ENCODE measurements around the gene SRSF6. TPM values are rescaled to one million over a fixed set of nuclear protein-coding genes. Genes with fewer than 3 reads are reported as not detected.
A peak's percentile ranks its signal among the peaks of the same experiment; 100 is the strongest.

Gene SRSF6
- total RNA-seq, 1 donor from 2014 or later: 192 TPM

DNA sequence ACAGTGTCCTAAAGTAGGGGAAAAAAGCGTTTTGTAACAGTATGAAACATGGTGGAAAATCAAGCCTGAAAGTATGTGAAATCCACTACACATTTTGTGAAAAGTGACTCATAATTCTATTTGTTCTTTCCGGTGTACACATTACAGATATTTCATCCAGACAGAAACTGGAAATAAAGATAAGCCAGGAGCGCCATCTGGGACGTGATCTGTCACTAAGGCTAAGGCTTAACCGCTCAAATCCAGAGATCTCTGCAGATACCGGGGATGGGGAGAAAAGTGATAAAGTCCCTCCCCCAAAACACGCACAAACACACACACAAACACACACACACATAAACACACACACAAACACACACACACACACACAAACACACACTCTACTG is 26.6 kb upstream of the SRSF6 start:
- no peaks in the 10 kb centered on the region for H3K9me3 Mint-ChIP-seq
- intact Hi-C loops (cut with micrococcal nuclease): no loop called here
- ATAC-seq (ENCODE audit: low read depth) (no peak), DNase-seq (no peak)
- H3K27ac Mint-ChIP-seq: no peak overlapping the region
- no peaks in the 10 kb centered on the region for H3K36me3 Mint-ChIP-seq (ENCODE audit: low read depth)
- no peaks in the 10 kb centered on the region for H3K4me1 Mint-ChIP-seq
- POLR2A ChIA-PET: no interaction called here
- CTCF ChIA-PET: no interaction called here
- H3K4me3 Mint-ChIP-seq: no peak overlapping the region
- no peak for TF ChIP-seq CTCF (IDR thresholded peaks at IDR 0.05)
- peaks cover 5% of the 10 kb centered on the region for H3K27me3 Mint-ChIP-seq

DNA sequence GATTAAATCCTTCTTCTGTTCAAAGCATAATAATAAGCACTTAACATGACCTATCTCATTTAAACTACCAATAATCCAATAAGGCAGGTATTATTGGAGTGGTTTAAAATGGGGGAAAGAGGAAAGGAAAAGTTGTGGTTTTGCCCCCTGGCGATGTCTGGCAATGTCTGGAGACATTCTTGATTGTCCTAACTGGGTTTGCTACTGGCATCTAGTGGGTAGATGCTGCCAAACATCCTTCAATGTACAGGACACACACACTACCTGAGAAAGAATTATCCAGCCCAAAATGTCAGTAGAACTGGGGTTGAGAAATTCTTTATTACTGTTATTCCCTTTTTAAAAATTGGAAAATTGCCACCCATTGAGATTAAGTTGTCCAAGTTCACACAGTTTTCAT is 25.2 kb upstream of the SRSF6 start:
- DNase-seq: no peak
- Mint-ChIP-seq H3K36me3 (ENCODE audit: low read depth) (no peaks in the 10 kb centered on the region), H3K27me3 (peaks cover 5% of the 10 kb centered on the region), H3K9me3 (no peaks in the 10 kb centered on the region), H3K4me3 (no peak overlapping the region), H3K27ac (no peak overlapping the region), H3K4me1 (no peaks in the 10 kb centered on the region)
- no peak for ATAC-seq (ENCODE audit: low read depth)
- CTCF ChIA-PET: no interaction called here
- POLR2A ChIA-PET: no interaction called here
- intact Hi-C loops (cut with micrococcal nuclease): no loop called here
- TF ChIP-seq CTCF (IDR thresholded peaks at IDR 0.05): no peak

GRCh38 chr20:43433250-43433854 is 24.3 kb upstream of the SRSF6 start:
- H3K27me3 Mint-ChIP-seq: peaks cover 5% of the 10 kb centered on the region
- no peaks in the 10 kb centered on the region for H3K36me3 Mint-ChIP-seq (ENCODE audit: low read depth)
- H3K4me3 Mint-ChIP-seq: no peak overlapping the region
- H3K9me3 Mint-ChIP-seq: no peaks in the 10 kb centered on the region
- DNase-seq (no peak), ATAC-seq (ENCODE audit: low read depth) (no peak)
- intact Hi-C loops (cut with micrococcal nuclease): no loop called here
- no peak for TF ChIP-seq CTCF (IDR thresholded peaks at IDR 0.05)
- H3K4me1 Mint-ChIP-seq: peaks cover 2% of the 10 kb centered on the region
- H3K27ac Mint-ChIP-seq: no peak overlapping the region
- ChIA-PET CTCF (no interaction called here), POLR2A (no interaction called here)

GRCh38 chr20:43434565-43434964 is 23.1 kb upstream of the SRSF6 start:
- peaks cover 5% of the 10 kb centered on the region for H3K27me3 Mint-ChIP-seq
- no peak overlapping the region for H3K27ac Mint-ChIP-seq
- ChIA-PET CTCF (no interaction called here), POLR2A (no interaction called here)
- peaks cover 13% of the 10 kb centered on the region for H3K4me1 Mint-ChIP-seq
- peaks cover 5% of the 10 kb centered on the region for H3K9me3 Mint-ChIP-seq
- DNase-seq (no peak), ATAC-seq (ENCODE audit: low read depth) (no peak)
- H3K36me3 Mint-ChIP-seq (ENCODE audit: low read depth): no peaks in the 10 kb centered on the region
- intact Hi-C loops (cut with micrococcal nuclease): no loop called here
- no peak for TF ChIP-seq CTCF (IDR thresholded peaks at IDR 0.05)
- H3K4me3 Mint-ChIP-seq: no peak overlapping the region

GRCh38 chr20:43438578-43439316 is 18.9 kb upstream of the SRSF6 start:
- DNase-seq (no peak), ATAC-seq (ENCODE audit: low read depth) (peak; percentile 64)
- ChIA-PET CTCF (no interaction called here), POLR2A (no interaction called here)
- Mint-ChIP-seq H3K27me3 (peaks cover 8% of the 10 kb centered on the region), H3K27ac (peak overlapping the region; percentile 8), H3K9me3 (peaks cover 5% of the 10 kb centered on the region), H3K4me3 (peak overlapping the region; percentile 9), H3K36me3 (ENCODE audit: low read depth) (no peaks in the 10 kb centered on the region), H3K4me1 (peaks cover 16% of the 10 kb centered on the region)
- no peak for TF ChIP-seq CTCF (IDR thresholded peaks at IDR 0.05)
- intact Hi-C loops (cut with micrococcal nuclease): no loop called here
